Activated naive CD4-positive, alpha-beta T cell (primary cell): ENCODE data around the gene CAPSL.
"Not testable (repeated sequence)": the region's sequence is repeated elsewhere in the genome, so short reads cannot be mapped to it uniquely, and the experiment has no call there.

ENCODE experiments used
- DNase-seq, 4 experiments: peaks; one replicate each; lab custom pipeline; 2025; lab: John Stamatoyannopoulos, UW

The CAPSL gene

GRCh38 chr5:35904443-35905132 lies 33.8 kb downstream of the CAPSL start:
- DNase-seq, result no peak

DNA sequence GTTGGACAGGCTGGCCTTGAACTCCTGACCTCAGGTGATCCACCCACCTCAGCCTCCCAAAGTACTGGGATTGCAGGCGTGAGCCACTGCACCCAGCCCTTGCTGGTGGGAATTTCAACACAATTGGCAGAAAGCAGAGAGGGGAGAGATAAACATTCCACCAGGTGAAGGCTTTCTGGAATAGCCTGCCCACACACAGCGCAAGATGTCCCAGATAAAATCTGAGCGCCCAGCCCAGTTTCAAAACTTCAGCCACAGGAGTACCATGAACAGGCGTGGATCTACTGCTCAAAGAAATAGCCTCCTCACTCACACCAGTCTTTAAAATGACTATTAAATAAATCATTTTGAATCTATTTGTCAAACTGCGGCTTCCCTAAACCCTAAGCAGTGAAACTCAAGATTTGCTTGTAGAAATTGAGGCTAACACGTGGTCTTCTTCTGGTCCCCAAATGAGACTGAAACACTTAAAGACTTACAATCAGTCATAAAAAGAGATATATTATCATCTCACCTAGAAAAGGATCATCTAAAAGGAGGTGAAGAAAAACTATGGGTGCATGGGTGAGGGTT lies 34.7 kb downstream of the CAPSL start:
- DNase-seq, result no peak

- no peak for DNase-seq
Measured at GRCh38 chr5:35902046-35902672, 36.3 kb downstream of the CAPSL start.

GRCh38 chr5:35900972-35901695 lies 37.3 kb downstream of the CAPSL start:
- no peak for DNase-seq

DNA sequence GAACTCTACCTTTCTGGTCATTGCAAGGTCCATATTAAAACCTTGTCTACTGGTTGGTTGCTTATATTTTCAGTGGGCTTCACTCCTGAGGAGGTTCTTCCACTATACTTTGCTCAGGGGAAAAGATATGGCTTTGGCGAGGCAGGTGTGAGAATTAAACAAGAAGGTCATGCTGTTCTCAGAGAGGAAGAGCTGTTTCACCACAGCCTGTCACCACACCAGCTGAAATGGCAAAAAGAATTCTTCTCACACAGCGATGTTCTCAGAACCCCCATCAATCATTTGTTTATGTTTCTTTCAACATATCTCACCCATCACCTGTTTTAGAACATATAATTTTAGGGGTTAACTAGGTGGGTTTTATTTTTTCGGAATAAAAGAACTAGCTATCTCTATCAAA lies 38.6 kb downstream of the CAPSL start:
- no peak for DNase-seq

DNA sequence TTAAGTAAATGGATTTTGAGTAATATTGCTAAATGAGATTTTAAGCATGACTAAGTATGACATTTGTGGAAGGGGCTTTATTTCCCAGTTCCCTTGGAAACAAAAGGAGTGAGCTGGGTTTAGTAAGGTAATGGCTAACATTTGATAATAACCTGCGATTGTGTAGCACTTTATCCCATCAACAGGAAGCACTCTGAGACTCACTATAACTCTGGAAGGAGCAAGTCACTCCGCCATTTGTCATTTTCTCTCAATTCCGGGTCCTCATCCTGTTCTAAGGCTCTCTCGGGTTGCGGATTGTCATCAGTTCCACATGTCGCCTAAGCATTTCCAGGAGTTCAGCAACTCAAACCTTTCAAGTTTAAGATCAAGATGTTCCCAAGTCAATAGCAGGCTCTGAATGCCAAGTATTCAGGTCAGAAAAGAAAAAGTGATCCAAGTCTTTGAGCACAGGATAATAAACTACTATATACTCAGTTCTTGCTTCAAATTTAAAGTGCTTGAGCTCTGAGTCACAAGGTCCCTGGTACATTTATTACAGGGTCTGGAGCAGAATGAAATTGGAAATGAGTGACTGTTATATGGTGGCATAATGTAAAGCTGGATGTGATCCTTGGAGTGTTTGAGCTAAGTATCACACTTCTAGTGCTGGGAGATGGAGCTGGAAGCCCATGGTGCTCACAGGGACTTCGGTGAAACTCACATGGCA lies 39.3 kb downstream of the CAPSL start:
- DNase-seq, result no peak

DNA sequence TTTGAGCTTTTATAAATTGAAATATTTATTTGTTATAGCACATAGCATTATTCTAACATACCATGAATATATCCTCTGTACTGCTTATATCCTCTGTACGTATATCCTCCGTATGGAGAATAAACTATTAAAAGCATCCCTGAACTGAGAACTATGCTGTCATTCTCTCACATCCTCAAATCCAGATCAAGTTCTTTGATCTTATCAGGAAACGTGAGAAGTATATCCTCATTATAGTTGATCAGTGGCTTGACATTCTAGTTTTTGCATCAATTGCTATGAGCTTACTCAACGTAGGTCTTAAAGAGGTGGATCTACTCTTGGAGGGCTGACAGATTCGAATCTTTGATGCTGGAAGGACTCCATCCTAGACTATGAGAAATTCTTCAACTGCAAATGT lies 44.3 kb downstream of the CAPSL start:
- DNase-seq, result no peak

GRCh38 chr5:35892799-35893198 lies 45.6 kb downstream of the CAPSL start:
- not testable (repeated sequence) for DNase-seq

- no peak for DNase-seq
Measured at GRCh38 chr5:35890021-35891020, 48.1 kb downstream of the CAPSL start.

GRCh38 chr5:35887321-35888100 lies 50.9 kb downstream of the CAPSL start:
- no peak for DNase-seq

- no peak for DNase-seq
Measured at GRCh38 chr5:35886381-35886780, 52.0 kb downstream of the CAPSL start.

DNA sequence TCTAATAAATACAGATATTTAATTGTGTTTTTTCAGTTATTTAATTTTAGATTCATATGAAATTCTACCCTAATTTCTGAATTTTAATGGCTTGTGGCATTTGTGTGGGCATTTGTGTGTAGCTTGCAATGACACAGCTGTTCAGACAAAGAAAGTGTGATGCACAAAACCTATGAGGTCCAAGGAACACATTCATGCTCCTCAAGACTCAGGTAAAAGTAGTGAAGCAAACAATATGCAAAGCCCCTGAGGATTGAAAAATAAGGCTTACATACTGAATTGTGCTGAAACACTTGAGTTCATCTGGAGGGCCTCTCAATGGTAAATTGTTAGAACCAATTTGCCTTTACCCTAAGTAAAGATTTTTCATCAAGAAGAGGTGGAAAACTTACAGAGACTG lies 53.6 kb downstream of the CAPSL start:
- DNase-seq, result no peak

DNA sequence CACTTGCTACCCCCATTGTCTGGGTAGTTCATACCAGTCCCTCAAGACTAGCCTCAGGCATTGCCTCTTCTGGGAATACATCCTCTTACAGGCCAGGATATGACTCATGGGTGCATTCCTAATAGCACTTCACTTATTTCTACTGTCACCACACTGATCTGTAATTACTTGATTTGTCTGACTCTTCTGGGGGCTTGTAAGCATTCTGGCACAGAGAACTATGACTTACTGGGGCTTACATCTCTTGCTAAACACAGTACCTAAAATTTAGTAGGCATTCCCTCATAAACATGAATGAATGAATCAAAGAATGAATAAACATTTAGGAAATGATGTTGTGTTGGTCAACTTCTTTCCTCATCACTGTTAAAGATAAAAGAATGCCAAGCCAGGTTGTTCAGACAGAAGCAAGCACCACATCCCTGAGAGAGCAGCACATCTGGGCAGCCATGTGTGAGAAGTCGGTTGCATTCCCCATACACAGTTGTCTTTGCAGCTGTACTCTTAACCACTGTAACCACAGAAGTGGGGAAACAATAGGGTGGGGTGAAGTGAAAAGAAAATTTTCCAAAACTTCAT lies 54.1 kb downstream of the CAPSL start:
- DNase-seq, result no peak

GRCh38 chr5:35881758-35882157 lies 56.7 kb downstream of the CAPSL start:
- no peak for DNase-seq

DNA sequence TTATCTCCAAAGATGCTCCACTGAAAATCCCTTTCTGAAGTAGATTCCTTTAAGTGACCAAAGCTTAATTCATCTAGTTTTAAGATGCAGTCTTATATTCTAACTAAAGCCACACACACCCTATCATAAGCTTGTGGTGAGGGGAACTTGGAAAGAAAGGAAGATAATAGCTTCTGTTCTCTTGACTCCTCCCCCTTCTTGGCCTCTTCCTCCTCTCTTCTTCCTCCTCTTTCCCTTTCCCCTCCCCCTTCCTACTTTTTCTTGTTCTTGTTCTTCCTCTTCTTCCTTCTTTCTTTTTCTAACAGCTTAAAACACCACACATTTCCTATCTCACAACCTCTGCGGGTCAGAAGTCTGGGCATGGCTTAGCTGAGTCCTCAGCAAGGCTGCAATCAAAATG lies 58.3 kb downstream of the CAPSL start:
- no peak for DNase-seq

DNA sequence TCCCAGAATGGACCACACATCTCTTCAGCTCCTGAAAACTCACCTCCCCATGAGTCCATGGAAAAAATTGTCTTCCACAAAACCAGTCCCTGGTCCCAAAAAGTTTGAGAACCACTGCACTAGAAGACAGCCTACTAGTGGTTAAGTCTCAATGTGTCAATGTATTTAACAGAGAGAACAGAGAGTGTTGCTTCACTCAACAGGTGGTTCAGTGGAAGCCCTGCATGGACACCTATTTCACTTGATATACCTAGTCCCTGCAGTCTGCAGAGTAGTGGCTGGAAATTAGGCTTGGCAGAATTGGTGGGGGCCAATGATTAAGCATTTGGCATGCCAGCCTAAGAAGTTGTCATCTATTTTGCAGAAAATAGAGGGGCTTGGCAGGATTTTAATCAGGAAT lies 58.8 kb downstream of the CAPSL start:
- no peak for DNase-seq

- DNase-seq, result no peak
Measured at GRCh38 chr5:35879096-35879495, 59.3 kb downstream of the CAPSL start.

GRCh38 chr5:35878079-35878478 lies 60.3 kb downstream of the CAPSL start:
- DNase-seq, result no peak

GRCh38 chr5:35877655-35878054 lies 60.8 kb downstream of the CAPSL start:
- DNase-seq, result no peak

DNA sequence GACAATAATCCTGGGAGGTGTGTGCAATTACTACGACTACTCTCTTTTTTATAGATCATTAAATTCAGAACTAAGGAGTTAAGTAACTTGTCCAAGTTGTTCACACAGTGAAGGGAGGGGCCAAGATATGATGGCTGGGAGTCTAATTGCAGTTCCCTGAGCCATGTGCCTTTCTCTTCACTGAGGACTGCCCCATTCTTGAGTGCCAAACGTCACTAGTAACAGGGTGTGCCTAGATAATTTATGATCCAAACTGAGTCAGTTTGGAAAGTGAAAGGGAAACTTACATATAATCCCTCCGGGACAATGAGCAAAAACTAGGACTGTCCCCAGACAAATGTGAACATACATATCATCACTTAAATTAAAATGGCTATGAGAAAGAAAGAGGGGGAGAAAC lies 61.5 kb downstream of the CAPSL start:
- DNase-seq, result no peak
